VCaP (cell line): ENCODE data around the gene TPPP.

Experiments used
- H3K27ac ChIP-seq: fragments of 450-650 bp; 2 replicates; pipeline ENCODE4 v1.5.1; 2017
- TF ChIP-seq, protein P1 (sequence below): fragments of 450-650 bp; conservative IDR thresholded peaks from 2 replicates; pipeline ENCODE4 v1.5.1; 2017; ENCODE audit warnings: mild to moderate bottlenecking, moderate library complexity

TPPP gene

DNA sequence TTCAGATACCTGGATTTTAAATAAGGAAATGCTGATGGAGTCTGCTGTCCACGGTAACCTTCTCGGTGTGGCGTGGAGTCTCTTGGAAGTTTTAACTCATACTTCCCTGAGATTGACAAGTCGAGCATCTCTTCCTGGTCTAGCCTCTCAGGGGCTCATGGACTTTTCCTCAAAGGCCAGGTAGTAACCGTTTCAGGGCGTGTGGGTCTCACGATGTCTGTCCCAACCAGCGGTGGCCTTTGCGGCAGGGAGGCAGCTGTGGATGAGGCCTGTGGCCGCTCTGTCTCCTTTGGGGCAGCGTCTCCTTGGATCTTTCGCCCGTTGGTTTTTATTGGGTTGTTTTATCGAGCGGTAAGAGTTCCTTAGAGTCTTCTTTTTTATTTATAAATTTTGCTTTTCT, 48.2 kb downstream of the TPPP start:
- no peak overlapping the region for H3K27ac ChIP-seq
- TF ChIP-seq, protein P1, sequence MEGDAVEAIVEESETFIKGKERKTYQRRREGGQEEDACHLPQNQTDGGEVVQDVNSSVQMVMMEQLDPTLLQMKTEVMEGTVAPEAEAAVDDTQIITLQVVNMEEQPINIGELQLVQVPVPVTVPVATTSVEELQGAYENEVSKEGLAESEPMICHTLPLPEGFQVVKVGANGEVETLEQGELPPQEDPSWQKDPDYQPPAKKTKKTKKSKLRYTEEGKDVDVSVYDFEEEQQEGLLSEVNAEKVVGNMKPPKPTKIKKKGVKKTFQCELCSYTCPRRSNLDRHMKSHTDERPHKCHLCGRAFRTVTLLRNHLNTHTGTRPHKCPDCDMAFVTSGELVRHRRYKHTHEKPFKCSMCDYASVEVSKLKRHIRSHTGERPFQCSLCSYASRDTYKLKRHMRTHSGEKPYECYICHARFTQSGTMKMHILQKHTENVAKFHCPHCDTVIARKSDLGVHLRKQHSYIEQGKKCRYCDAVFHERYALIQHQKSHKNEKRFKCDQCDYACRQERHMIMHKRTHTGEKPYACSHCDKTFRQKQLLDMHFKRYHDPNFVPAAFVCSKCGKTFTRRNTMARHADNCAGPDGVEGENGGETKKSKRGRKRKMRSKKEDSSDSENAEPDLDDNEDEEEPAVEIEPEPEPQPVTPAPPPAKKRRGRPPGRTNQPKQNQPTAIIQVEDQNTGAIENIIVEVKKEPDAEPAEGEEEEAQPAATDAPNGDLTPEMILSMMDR, result no peak

DNA sequence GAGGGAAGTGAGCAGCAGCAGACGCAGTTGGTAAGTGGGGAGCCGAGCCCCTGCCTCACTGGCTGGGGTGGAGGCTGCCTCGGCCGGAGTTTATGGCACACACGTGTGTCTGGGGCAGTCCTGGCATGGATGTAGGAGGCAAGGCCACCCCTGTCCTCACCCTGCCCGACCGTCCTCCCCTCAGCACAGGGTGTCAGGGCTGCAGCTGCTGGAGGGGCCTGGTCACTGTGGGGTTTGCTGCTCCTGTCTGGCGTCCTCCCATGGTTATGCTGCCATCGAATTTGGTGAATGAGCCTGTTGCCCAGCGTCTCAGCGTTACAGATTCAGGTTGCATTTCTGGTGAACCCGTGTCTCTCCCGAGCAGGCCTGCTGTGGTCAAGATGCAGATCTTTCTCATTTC, 48.6 kb downstream of the TPPP start:
- H3K27ac ChIP-seq, result no peak overlapping the region
- TF ChIP-seq, protein P1, result no peak

DNA sequence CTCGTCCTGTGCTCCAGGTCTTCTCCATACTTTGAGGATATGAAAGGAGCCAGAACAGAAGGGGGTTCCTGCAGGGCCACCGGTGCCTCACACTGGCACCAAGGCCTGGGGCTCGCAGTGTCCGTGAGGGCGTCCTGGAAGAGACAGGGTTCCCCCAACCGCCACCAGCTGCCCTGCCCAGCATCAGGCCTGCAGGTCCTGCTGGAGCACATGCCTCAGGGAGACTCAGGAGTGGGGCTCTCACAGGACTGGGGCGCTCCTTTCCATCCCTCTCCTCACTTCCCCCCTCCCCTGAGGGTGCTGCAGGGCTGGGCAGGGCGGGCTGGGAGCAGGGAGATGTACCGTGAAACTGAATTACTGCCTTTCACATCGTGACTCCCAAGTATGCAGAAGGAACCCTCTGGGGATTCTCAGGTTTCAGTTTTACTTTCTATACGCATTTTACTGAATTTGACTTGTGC, 49.3 kb downstream of the TPPP start:
- H3K27ac ChIP-seq, result no peak overlapping the region
- TF ChIP-seq, protein P1, result no peak

DNA sequence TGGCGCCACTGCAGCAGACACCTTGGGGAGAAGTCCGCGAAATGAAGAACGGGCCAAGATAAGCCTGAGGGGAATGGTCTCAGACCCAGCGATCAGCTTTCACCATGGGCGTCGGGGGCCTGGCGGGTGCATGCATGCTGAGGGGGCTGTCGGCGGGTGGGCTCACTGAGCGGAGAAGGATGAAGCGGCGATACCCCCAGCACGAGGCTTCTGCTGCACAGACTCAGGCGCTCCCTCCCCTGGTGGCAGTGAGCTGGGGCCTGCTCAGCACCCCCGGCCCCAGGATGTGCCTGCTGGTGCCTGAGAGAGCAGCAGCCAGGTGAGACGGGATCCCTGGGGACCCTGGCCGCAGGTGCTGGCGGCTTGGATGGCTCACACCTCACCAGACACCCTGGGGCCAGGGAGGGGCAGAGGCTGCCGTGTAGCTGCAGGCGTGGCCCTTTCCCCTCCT, 49.8 kb downstream of the TPPP start:
- TF ChIP-seq, protein P1, result no peak
- H3K27ac ChIP-seq, result no peak overlapping the region

DNA sequence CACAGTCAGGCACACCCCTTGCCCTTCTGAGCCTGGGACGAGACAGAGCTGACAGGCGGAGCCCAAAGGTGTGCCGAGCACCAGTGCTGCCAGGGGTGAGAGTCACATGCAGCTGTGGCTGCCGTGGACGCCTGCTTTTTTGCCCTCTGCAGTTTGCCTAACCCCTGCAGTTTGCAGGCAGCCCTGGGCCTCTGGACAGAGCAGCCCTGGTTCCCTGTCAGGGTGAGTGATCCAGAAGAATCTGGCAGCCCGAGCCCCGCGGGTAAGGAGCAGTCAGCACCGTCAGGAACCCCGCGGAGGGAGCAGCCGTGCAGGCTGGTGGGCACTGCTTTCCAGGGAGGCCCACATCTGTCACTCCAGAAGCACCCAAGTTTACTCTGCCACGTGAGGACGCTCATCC, 50.7 kb downstream of the TPPP start:
- H3K27ac ChIP-seq, result no peak overlapping the region
- TF ChIP-seq, protein P1, result no peak

DNA sequence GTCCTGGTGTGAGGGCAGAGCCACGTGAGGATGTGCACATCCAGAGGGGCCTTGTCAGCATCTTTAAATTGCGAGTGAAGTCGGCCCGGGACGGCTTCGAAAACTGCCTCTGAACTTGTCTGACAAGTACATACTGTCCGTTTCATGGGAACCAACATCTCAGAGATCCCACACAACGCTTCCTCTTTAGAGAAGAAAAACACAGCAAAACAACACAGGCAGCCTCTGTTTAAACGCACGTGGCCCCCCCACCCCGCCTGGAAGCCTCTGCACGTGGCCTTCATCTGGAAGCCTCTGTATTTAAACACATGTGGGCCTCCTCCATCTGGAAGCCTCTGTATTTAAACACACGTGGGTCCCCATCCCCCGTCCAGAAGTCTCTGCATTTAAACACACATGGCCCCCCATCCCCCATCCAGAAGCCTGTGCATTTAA, 51.8 kb downstream of the TPPP start:
- no peak overlapping the region for H3K27ac ChIP-seq
- TF ChIP-seq, protein P1, result no peak

DNA sequence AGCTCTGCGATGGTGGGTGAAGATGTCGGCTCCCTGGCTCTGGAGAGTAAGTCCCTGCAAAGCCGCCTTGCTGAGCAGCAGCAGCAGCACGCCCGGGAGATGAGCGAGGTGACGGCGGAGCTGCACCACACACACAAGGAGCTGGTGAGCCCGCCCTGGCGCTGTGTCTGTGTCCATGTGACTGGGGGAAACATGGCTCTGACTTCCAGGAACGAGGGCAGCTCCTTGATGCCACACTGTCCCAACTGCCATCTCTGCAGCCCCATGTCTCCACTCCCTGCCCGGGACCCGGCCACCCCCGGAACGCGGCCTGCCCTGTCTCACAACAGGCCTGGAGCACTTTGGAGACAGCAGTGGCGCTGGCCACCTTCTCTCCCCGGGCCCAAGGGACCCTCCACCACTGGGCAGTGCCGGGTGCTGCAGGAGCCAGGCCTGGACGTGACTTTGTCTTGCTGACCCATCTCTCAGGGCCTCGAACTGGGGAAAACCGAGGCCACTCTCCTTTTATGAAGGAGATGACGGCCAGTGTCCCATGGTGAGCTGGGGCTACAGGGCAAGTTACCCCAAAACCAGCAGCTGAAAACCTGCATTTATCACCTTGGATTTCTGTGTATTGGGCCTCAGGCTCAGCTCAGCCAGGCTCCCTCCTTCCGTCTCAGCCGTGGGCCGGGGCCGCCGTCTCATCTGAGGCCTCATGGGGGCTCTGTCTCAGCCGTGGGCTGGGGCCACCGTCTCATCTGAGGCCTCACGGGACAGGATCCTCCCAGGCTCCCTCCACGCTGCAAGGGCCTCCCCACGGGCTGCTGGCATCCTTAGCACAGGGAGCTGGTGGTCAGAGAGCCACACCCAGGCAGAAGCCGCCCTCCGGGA, 52.5 kb downstream of the TPPP start:
- TF ChIP-seq, protein P1, result no peak
- H3K27ac ChIP-seq, result no peak overlapping the region
